Tibial nerve (tissue), 4 donors: ENCODE measurements around the gene CERS6.

Experiments
- EP300 ChIP-seq, 2 donors: sonication (generic); formaldehyde crosslinking; IDR thresholded peaks; one replicate each; pipeline ENCODE4 v1.6.1; 2017; ENCODE audit warnings: antibody characterized with exemption in 2 of 2, mild to moderate bottlenecking in 1 of 2
- POLR2A ChIP-seq, 2 donors: fragments of 450-650 bp; IDR thresholded peaks; one replicate each; pipeline ENCODE4 v1.6.1; 2017; ENCODE audit warnings: antibody characterized with exemption in 2 of 2, mild to moderate bottlenecking in 2 of 2, moderate library complexity in 2 of 2
- TF ChIP-seq, protein P1 (sequence below), 5 experiments: fragments of 200-600 bp in 3 of 5; fragments of 450-650 bp in 2 of 5; sonication (generic) in 3 of 5; IDR thresholded peaks; one replicate each; pipeline ENCODE4 v1.5.1; 2016 to 2019; ENCODE audit warnings: antibody characterized with exemption in 5 of 5, mild to moderate bottlenecking in 3 of 5, moderate library complexity in 2 of 5

DNA sequence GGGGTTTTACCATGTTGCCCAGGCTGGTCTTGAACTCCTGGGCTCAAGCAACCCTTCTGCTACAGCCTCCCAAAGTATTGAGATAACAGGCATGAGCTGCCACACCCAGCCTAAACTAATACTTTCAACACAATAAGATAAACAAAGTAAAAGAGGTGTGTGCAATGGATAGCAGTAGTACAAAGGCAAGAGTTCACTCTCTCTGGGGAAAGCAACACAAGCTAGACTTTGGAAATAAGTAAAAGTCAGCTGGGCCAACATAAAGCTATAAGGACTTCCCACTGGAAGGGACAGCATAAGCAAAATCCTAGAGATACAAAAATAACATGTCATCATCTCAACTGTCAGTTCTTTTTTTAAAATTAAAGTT, 341.2 kb downstream of the CERS6 start:
- TF ChIP-seq, protein P1, sequence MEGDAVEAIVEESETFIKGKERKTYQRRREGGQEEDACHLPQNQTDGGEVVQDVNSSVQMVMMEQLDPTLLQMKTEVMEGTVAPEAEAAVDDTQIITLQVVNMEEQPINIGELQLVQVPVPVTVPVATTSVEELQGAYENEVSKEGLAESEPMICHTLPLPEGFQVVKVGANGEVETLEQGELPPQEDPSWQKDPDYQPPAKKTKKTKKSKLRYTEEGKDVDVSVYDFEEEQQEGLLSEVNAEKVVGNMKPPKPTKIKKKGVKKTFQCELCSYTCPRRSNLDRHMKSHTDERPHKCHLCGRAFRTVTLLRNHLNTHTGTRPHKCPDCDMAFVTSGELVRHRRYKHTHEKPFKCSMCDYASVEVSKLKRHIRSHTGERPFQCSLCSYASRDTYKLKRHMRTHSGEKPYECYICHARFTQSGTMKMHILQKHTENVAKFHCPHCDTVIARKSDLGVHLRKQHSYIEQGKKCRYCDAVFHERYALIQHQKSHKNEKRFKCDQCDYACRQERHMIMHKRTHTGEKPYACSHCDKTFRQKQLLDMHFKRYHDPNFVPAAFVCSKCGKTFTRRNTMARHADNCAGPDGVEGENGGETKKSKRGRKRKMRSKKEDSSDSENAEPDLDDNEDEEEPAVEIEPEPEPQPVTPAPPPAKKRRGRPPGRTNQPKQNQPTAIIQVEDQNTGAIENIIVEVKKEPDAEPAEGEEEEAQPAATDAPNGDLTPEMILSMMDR (IDR thresholded peaks at IDR 0.05): no peak
- TF ChIP-seq EP300 (IDR thresholded peaks at IDR 0.05): no peak
- TF ChIP-seq POLR2A (IDR thresholded peaks at IDR 0.05): no peak
